ENCODE results near the gene APOA1.
"Not testable (repeated sequence)": the region's sequence is repeated elsewhere in the genome, so short reads cannot be mapped to it uniquely, and the experiment has no call there.

Gene APOA1

GRCh38 chr11:116813170-116813569 lies 24.3 kb downstream of the APOA1 start:
- DNase-seq: no peak

GRCh38 chr11:116812109-116812508 lies 25.3 kb downstream of the APOA1 start:
- DNase-seq: no peak

- no peak for DNase-seq
Measured at GRCh38 chr11:116811194-116811593, 26.2 kb downstream of the APOA1 start.

- DNase-seq: no peak
Measured at GRCh38 chr11:116808262-116809175, 28.9 kb downstream of the APOA1 start.

- DNase-seq: no peak
Measured at GRCh38 chr11:116807601-116808261, 29.7 kb downstream of the APOA1 start.

GRCh38 chr11:116804001-116804400 lies 33.4 kb downstream of the APOA1 start:
- no peak for DNase-seq

- not testable (repeated sequence) for DNase-seq
Measured at GRCh38 chr11:116801662-116802061, 35.8 kb downstream of the APOA1 start.

GRCh38 chr11:116800610-116801009 lies 36.8 kb downstream of the APOA1 start:
- DNase-seq: no peak

- DNase-seq: no peak
Measured at GRCh38 chr11:116798368-116798767, 39.1 kb downstream of the APOA1 start.

- DNase-seq: no peak
Measured at GRCh38 chr11:116797816-116798215, 39.6 kb downstream of the APOA1 start.

- no peak for DNase-seq
Measured at GRCh38 chr11:116796548-116796947, 40.9 kb downstream of the APOA1 start.

- DNase-seq: no peak
Measured at GRCh38 chr11:116794851-116795250, 42.6 kb downstream of the APOA1 start.

- DNase-seq: no peak
Measured at GRCh38 chr11:116793772-116794097, 43.7 kb downstream of the APOA1 start.

- peak; percentile 75 for DNase-seq
Measured at GRCh38 chr11:116792869-116793771, 44.3 kb downstream of the APOA1 start.

GRCh38 chr11:116792144-116792868 lies 45.1 kb downstream of the APOA1 start:
- DNase-seq: no peak

GRCh38 chr11:116791813-116792143 lies 45.6 kb downstream of the APOA1 start, which contains the start of gene APOA5:
APOA5 (minus strand) TSS chr11:116791879; CDS start chr11:116791860, 19 bp downstream.
- DNase-seq: no peak

- peak; percentile 57 for DNase-seq
Measured at GRCh38 chr11:116791002-116791812, 46.2 kb downstream of the APOA1 start.

- no peak for DNase-seq
Measured at GRCh38 chr11:116790167-116791001, 47.0 kb downstream of the APOA1 start.

GRCh38 chr11:116788975-116789374 lies 48.4 kb downstream of the APOA1 start:
- no peak for DNase-seq

- no peak for DNase-seq
Measured at GRCh38 chr11:116788534-116788933, 48.9 kb downstream of the APOA1 start.

All from fibroblast of skin of abdomen (primary cell).